GM21423 (cell line): Measurements from ENCODE around the gene ASCC3.
"Not testable (repeated sequence)": the region's sequence is repeated elsewhere in the genome, so short reads cannot be mapped to it uniquely, and the experiment has no call there.

Experiments used
- ATAC-seq: cut with Tn5 transposase; IDR thresholded peaks from one replicate; pipeline ENCODE4 v1.9.1; 2021; ENCODE audit warnings: mild to moderate bottlenecking, moderate library complexity; ENCODE audit not compliant: unreplicated experiment

Gene ASCC3

DNA sequence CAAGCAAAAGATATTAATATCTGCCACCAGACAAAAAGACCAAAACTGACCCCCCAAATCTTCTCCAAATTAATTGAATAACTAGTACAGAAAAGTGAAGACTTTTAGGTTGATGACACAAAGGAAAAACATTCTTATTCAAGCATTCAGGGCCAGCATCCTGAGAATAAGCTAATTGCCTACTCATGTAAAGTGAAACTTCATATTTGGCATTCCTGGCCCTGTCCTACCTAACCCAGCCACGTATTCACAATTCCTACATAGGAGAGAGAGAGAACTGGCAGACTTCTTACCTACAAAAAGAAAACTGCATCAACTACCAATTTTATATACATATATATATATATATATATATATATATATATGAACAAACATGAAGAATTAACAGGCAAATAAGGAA lies 4.9 kb upstream of the ASCC3 start:
- no peak for ATAC-seq

GRCh38 chr6:100883347-100883746 lies 2.2 kb upstream of the ASCC3 start:
- ATAC-seq: no peak

DNA sequence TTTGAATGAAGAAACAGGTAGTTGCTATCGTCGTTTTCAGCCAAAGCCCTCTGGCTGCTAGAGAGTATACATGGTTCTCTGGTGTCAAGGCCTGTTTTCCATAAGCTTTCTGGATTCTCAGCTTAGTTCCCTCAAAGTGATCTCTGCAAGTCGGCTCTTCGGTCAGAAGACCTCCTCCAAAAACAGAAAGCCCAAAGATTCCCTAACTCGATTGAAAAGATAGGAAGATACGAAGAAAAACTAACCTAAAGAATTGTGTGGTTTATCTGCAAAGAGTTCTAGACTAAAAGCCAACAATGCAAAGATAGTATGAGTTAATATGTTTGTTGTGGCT lies 545 bp upstream of the ASCC3 start:
- ATAC-seq: no peak

DNA sequence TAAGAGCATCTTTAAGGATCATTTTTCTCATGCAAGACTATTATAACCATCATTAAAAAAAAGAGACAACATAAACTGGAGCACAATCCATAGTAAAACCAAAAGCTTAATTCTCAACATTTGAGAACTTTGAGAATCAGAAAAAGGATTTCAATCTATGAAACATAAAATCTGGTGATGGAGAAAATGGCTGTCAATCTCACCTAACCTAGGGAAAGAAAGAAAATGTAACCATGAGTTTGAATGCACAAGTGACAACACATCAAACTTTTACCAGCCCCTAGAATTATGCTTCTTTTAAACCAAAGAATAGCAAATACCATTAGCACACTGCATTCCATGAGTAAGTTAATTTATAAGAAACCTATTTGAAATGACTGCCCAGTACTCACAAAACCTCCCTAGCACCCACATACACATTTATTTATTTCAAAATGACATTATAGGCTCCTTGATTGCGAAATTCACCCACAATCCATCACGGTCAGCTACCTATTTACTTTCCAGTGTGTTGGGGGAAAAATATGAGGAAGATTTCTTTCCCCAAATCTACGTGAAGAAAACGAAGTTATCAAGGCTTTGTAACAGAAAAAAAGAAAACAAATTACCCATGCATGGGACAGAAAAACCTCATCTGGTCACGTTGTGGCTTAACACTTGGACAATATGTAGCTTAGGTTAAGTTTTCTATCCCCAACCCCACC lies 828 bp downstream of the ASCC3 start:
- no peak for ATAC-seq

GRCh38 chr6:100879317-100879716 lies 1.8 kb downstream of the ASCC3 start:
- no peak for ATAC-seq

DNA sequence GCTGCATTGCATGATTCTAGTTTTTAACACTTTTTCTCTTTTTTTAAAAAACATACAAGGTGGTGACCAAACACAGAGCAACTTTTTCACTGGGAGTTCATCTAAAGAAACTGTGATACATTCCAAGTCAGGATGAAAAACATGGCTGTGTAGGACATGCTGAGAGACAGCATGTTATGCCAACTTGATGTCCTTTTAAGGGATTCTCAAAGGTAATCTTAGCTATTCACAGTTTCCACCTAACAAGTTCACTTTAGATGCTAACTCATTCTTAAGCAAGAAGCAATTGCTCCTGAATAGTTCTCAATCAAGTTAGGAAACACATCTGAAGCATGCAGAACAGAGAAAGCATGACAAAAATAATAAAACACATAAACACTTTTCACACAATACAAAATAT lies 3.3 kb downstream of the ASCC3 start:
- ATAC-seq: no peak

GRCh38 chr6:100876251-100876650 lies 4.9 kb downstream of the ASCC3 start:
- ATAC-seq: no peak

DNA sequence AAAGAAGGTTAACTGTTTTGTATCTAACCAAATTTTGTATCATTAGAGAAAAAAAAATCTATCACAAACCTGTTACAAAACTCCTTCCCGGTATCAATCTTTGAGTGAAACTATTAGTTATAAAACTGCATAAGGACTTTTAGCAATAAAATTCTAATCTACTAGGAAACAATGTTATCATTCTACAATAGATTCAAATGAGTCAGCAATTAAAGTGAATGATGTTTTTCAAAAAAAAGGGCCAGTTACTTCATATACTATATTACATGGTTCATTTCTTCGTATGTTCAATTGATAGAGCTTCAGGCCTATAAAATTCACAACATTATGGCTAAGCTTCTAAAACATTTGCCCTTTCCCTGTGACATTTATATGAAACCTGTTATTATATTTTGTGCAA lies 15.6 kb downstream of the ASCC3 start:
- no peak for ATAC-seq

DNA sequence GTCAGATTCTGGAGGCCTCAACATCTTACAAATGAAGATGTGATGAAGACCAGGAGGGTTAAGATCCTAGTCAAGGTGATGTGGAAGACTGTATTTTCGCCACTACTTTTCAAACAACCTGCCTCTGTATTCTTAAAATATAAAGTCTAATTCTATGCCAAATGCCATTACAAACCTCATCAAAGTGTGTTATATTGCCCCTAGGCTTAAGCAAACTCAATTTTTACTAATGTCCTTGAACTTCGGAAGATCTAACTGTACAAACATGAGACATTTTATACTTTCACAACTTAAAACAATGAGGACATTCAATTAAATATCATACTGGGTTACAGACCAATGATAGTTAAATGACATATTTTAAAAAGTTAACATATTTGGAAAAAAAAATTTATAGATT lies 19.1 kb downstream of the ASCC3 start:
- no peak for ATAC-seq

DNA sequence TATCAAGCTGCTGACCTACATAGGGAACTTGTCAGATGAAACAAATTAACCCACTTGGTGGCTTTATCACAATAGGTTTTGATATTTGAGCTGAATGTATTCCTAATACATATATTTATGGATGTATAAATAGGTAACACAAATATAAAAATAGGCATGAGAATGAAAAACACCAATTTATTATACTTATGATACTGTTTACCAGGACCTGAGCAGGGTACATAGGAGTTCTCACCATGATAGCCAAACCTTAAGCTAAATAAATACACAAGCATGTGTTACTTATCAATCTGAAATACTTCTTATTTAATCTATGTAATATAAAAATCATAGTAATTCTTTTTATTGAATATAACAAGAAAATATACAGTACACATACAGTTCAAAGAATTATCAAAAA lies 25.0 kb downstream of the ASCC3 start:
- ATAC-seq: no peak

DNA sequence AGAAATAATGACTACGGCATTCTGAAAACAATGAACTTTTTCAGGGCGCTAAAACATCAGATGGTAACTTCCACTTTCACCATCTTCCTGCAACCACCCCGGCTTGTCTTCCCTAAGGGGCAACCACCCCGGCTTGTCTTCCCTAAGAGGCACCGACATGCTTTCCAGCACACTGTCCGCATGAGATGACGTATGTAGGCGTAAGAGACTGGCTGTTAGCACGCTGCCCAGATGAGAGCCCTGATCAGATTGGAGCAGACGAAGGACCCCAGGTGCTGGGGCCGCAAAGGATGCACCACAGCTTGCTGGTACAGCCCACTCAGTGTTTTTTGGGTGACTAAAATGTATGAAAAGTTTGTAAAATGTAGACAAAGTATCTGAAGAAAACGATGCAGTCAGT lies 29.3 kb downstream of the ASCC3 start:
- ATAC-seq: no peak

GRCh38 chr6:100850174-100850573 lies 31.0 kb downstream of the ASCC3 start:
- no peak for ATAC-seq

DNA sequence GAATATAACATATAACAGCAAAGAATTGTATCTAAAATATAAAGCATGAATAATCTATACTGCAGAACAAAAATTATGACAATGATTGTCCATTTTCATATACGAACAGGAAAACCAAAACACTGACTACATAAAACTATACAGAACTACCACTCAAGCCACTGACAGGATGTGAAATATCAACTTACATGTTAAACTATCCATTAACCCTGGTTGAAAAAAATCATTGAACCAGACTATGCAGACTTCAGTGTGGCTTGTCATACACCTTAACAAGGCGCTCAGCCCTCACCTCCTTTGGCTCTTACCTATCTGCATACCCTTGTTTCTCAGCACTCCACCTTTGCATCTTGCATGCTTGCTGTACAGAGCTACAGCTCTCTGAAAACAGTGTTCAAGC lies 34.9 kb downstream of the ASCC3 start:
- peak; percentile 94 for ATAC-seq

GRCh38 chr6:100845676-100846075 lies 35.5 kb downstream of the ASCC3 start:
- no peak for ATAC-seq

GRCh38 chr6:100839419-100839818 lies 41.7 kb downstream of the ASCC3 start:
- no peak for ATAC-seq

GRCh38 chr6:100838011-100838410 lies 43.1 kb downstream of the ASCC3 start:
- ATAC-seq: no peak

DNA sequence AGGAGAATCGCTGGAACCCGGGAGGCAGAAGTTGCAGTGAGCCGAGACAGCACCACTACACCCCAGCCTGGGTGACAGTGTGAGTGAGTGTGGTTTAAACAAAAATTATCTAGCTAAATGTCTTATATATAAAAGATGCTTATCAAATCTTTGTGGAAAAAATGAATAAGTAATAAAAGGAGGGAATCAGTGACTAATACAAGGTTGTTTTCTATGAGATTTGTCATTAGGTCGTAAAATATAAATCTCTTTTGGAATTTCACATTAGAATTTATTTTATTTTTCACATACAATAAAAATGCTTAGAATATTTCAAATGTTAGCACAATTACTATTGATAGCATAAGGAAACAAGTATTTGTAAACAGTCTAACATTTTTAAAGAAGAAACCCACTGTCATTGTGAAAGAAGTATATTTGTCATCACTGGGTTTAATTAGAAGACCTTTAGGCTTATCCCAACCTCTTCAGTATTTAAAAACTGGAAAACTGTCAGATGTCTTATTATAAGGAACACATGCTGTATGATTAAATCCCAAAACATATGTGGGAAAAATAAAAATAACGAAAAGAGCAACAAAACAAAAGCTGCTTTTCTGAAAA lies 47.1 kb downstream of the ASCC3 start:
- ATAC-seq: no peak

GRCh38 chr6:100829077-100829595 lies 52.0 kb downstream of the ASCC3 start:
- ATAC-seq: not testable (repeated sequence)

DNA sequence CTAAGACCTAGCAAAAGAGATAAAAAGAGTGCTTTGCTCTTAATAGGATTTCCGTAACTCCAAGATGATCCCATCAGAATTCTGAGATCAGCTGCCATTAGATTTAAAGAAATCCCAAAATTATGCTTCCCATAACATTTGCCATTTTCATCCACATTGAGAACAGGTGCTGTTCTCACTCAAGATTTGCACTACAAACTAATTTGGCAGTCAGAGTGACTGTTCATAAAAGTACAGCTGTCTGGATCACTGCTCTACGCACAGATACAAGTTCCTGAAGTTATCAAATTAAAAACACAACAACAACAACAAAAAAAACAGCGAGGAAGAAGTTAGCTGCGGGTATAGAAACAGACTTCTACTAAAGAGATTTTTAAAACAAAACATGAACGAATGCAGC lies 58.1 kb downstream of the ASCC3 start:
- no peak for ATAC-seq

DNA sequence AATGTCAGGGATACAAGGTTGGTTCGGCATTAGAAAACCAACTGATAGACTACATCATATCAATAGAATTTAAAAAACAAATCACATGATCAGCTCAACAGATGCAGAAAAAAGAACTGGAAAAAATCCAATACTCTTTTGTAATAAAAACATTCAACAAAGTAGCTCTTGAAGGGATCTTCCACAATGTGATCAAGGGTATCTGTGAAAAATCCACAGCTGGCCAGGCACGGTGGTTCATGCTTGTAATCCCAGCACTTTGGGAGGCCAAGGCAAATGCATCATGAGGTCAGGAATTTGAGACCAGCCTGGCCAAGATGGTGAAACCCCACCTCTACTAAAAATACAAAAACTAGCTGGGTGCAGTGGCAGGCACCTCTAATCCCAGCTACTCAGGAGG lies 63.1 kb downstream of the ASCC3 start:
- ATAC-seq: no peak

DNA sequence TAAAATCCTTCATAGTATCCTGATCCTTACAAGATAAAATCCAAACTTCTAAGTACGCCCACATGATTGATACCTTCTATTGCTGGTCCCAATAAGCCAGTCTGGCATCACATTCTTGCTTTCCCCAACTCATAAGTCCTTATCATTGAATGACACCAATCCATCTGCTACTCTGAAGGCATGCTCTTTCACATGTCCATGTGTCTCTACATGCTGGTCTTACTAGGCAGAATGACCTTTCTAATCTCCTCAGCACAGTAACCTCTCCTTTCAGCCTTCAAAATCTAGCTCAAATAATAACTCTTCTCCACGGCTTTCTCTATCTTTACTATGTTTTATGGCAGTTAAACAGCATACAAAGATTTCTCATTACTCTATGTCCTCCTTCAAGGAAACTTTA lies 71.1 kb downstream of the ASCC3 start:
- no peak for ATAC-seq

DNA sequence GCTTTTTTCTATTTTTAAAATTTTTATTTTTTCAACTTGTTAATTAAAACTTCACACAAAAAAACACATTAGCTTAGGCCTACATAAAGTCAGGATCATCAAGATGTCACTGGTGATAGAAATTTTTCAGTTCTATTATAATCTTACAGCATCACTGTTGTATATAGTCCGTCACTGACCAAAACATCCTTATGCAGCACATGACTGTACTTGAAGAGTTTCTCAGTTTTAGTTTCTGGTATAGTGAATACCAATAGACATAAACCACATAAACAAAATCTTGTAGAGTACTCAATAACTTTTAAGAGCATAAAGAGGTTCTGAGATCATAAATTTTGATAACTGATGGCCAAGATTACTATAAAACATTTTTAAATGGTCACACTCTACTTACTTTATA lies 71.8 kb downstream of the ASCC3 start:
- ATAC-seq: peak; percentile 63
